DOHH2 (cell line): ENCODE measurements around the gene SKAP2.

Experiments used
- H3F3A ChIP-seq: fragments of 200-600 bp; sonication (generic), shearing (Covaris generic); 2 replicates; pipeline ENCODE4 v1.6.0; 2016; ENCODE audit warnings: antibody characterized with exemption, mild to moderate bottlenecking; ENCODE audit not compliant: control insufficient read depth, insufficient read depth
- H3K27ac ChIP-seq: fragments of 200-600 bp; sonication (generic); 2 replicates; pipeline ENCODE4 v1.5.1; 2014; ENCODE audit warnings: low read depth, mild to moderate bottlenecking, low read length, moderate library complexity
- H3K27me3 ChIP-seq: fragments of 200-600 bp; sonication (generic); 2 replicates; pipeline ENCODE4 v1.6.1; 2014; ENCODE audit warnings: mild to moderate bottlenecking, low read length, mixed read lengths; ENCODE audit not compliant: control insufficient read depth
- H3K36me3 ChIP-seq: fragments of 200-600 bp; sonication (generic); 2 replicates; pipeline ENCODE4 v1.6.1; 2014; ENCODE audit warnings: mild to moderate bottlenecking, low read length, moderate library complexity, mixed read lengths; ENCODE audit not compliant: control insufficient read depth
- H3K4me1 ChIP-seq: fragments of 200-600 bp; sonication (generic); 2 replicates; pipeline ENCODE4 v1.6.1; 2014; ENCODE audit warnings: mild to moderate bottlenecking, low read length, mixed read lengths; ENCODE audit not compliant: control insufficient read depth
- H3K4me2 ChIP-seq: fragments of 200-600 bp; sonication (generic); 2 replicates; pipeline ENCODE4 v1.6.0; 2014; ENCODE audit warnings: mild to moderate bottlenecking, low read length, moderate library complexity
- H3K4me3 ChIP-seq: fragments of 200-600 bp; sonication (generic); 2 replicates; pipeline ENCODE4 v1.5.1; 2014; ENCODE audit warnings: mild to moderate bottlenecking, low read length, mixed read lengths
- H3K79me2 ChIP-seq: fragments of 200-600 bp; sonication (generic); 2 replicates; pipeline ENCODE4 v1.6.1; 2014; ENCODE audit warnings: mild to moderate bottlenecking, low read length, mixed read lengths; ENCODE audit not compliant: control insufficient read depth
- H3K9me2 ChIP-seq: fragments of 200-600 bp; sonication (generic); replicated peaks from 2 replicates; pipeline ENCODE4 v1.6.1; 2014; ENCODE audit warnings: mild to moderate bottlenecking, low read length, mixed read lengths; ENCODE audit not compliant: control insufficient read depth
- H3K9me3 ChIP-seq: fragments of 200-600 bp; sonication (generic); 2 replicates; pipeline ENCODE4 v1.6.1; 2014; ENCODE audit warnings: antibody characterized with exemption, low read length, mixed read lengths; ENCODE audit not compliant: control insufficient read depth, insufficient read depth
- H4K20me1 ChIP-seq: fragments of 200-600 bp; sonication (generic); 2 replicates; pipeline ENCODE4 v1.6.0; 2014; ENCODE audit warnings: low read depth, mild to moderate bottlenecking, antibody characterized with exemption, low read length, moderate library complexity; ENCODE audit not compliant: control insufficient read depth, insufficient read depth
- CTCF ChIP-seq: fragments of 200-600 bp; sonication (generic); IDR thresholded peaks from one replicate; pipeline ENCODE4 v1.5.1; 2014; ENCODE audit warnings: antibody characterized with exemption, mild to moderate bottlenecking, low read depth, low read length; ENCODE audit not compliant: poor library complexity, severe bottlenecking
- EZH2phosphoT487 ChIP-seq: fragments of 200-600 bp; sonication (generic); IDR thresholded peaks from 2 replicates; pipeline ENCODE4 v1.6.1; 2017; ENCODE audit warnings: borderline replicate concordance, mild to moderate bottlenecking, antibody characterized with exemption, low read length, moderate library complexity, mixed read lengths

The SKAP2 gene

GRCh38 chr7:26714438-26714837 is 150.0 kb downstream of the SKAP2 start:
- Histone ChIP-seq H3K27ac (no peak overlapping the region), H3K9me3 (no peaks in the 10 kb centered on the region), H3K4me2 (no peak overlapping the region), H3F3A (no peaks in the 10 kb centered on the region), H3K36me3 (no peaks in the 10 kb centered on the region), H3K4me3 (no peak overlapping the region), H3K9me2 (no peaks in the 10 kb centered on the region), H3K79me2 (no peaks in the 10 kb centered on the region), H3K4me1 (no peaks in the 10 kb centered on the region), H4K20me1 (no peaks in the 10 kb centered on the region), H3K27me3 (no peaks in the 10 kb centered on the region)
- TF ChIP-seq EZH2phosphoT487 (no peak), CTCF (no peak)

GRCh38 chr7:26714006-26714405 is 150.4 kb downstream of the SKAP2 start:
- no peaks in the 10 kb centered on the region for H3K4me1 ChIP-seq
- no peaks in the 10 kb centered on the region for H3K27me3 ChIP-seq
- H3K4me2 ChIP-seq: no peak overlapping the region
- no peak overlapping the region for H3K4me3 ChIP-seq
- no peaks in the 10 kb centered on the region for H3K9me3 ChIP-seq
- no peak for TF ChIP-seq EZH2phosphoT487
- TF ChIP-seq CTCF: no peak
- no peaks in the 10 kb centered on the region for H3K9me2 ChIP-seq
- no peaks in the 10 kb centered on the region for H3K36me3 ChIP-seq
- no peaks in the 10 kb centered on the region for H4K20me1 ChIP-seq
- H3K79me2 ChIP-seq: no peaks in the 10 kb centered on the region
- no peak overlapping the region for H3K27ac ChIP-seq
- H3F3A ChIP-seq: no peaks in the 10 kb centered on the region

- no peak overlapping the region for H3K27ac ChIP-seq
- no peaks in the 10 kb centered on the region for H3K27me3 ChIP-seq
- TF ChIP-seq EZH2phosphoT487: no peak
- no peak for TF ChIP-seq CTCF
- no peak overlapping the region for H3K4me3 ChIP-seq
- no peaks in the 10 kb centered on the region for H3K36me3 ChIP-seq
- H3F3A ChIP-seq: no peaks in the 10 kb centered on the region
- no peaks in the 10 kb centered on the region for H3K9me2 ChIP-seq
- H3K9me3 ChIP-seq: no peaks in the 10 kb centered on the region
- no peaks in the 10 kb centered on the region for H3K4me1 ChIP-seq
- no peaks in the 10 kb centered on the region for H4K20me1 ChIP-seq
- no peak overlapping the region for H3K4me2 ChIP-seq
- no peaks in the 10 kb centered on the region for H3K79me2 ChIP-seq
Measured at GRCh38 chr7:26709210-26709990, 155.0 kb downstream of the SKAP2 start.
